ENCODE data around the gene PNPLA7.

GRCh38 chr9:137588311-137588710 lies 38.1 kb upstream of the PNPLA7 start:
- TF ChIP-seq, protein P1, sequence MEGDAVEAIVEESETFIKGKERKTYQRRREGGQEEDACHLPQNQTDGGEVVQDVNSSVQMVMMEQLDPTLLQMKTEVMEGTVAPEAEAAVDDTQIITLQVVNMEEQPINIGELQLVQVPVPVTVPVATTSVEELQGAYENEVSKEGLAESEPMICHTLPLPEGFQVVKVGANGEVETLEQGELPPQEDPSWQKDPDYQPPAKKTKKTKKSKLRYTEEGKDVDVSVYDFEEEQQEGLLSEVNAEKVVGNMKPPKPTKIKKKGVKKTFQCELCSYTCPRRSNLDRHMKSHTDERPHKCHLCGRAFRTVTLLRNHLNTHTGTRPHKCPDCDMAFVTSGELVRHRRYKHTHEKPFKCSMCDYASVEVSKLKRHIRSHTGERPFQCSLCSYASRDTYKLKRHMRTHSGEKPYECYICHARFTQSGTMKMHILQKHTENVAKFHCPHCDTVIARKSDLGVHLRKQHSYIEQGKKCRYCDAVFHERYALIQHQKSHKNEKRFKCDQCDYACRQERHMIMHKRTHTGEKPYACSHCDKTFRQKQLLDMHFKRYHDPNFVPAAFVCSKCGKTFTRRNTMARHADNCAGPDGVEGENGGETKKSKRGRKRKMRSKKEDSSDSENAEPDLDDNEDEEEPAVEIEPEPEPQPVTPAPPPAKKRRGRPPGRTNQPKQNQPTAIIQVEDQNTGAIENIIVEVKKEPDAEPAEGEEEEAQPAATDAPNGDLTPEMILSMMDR (IDR thresholded peaks at IDR 0.05): no peak
- no peak for TF ChIP-seq POLR2A (IDR thresholded peaks at IDR 0.05)

Data from lower leg skin (tissue), 3 donors.